ENCODE measurements around the gene MDC1. TPM values are rescaled to one million over a fixed set of nuclear protein-coding genes. Genes with fewer than 3 reads are reported as not detected.
A peak's percentile ranks its signal among the peaks of the same experiment; 100 is the strongest.

The MDC1 gene
- total RNA-seq, 1 donor from 2014 or later, result 14.5 TPM

DNA sequence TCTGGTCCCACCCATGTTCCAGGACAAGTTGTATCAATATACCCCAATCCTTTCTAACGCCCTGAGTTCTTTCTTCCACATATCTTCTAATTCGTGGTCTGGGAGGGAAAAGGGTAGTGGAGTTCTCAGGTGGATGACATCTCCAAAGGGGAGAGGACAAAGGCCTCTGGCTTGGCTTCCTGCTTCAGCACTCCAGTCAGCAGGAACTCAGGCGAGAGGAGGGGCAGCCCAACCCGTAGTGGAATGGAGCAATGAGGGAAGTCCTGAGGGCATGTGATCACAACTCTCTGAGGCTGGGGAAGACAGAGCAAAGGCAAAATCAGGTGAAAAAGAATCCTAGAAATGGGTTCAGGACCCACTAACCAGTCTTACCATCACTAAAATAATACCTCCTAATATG lies 16.7 kb downstream of the MDC1 start:
- no peak for DNase-seq

DNA sequence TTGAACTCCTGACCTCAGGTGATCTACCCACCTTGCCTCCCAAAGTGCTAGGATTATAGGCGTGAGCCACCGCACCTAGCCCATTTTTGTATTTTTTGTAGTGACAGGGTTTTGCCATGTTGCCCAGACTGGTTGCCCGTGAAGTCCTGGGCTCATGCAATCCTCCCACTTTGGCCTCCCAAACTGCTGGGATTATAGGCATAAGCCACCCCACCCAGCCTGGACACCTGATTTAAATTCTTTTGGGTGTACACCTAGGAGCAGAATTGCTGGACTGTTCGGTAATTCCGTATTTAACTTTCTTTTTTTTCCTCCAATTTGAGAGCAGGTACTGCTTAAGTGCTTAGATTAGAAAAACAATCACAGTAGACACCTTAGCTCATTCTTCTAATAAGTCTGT lies 20.6 kb downstream of the MDC1 start:
- DNase-seq, result no peak

DNA sequence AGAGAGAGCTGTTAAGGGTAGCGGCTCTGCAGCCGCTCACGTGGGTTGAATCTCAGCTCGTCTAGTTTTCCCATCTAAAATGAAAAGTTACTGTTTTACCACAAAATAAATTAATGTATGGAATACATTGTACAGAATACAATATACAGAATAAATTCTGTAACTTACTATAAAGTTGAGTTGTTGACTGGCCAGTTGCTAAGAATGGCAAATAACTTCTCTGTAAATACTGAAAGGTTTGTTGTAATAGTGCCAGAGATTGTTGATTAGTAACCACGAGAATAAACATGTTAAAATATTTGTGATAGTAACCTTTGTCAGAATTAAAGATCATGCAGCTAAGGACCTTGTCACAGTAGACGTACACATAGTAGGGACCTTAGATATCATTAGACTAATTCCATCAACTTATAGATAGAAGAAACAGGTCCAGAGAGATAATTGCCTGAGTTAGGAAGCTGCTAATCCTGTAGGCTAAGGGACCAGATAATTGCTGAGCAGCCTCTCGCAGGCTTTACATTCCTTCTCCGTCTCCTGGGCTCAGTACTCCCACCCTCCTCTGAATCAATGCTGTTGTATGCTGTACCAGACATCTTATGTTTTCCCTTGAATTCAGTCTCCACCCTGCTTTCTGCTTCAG lies 25.8 kb downstream of the MDC1 start:
- DNase-seq, result no peak

DNA sequence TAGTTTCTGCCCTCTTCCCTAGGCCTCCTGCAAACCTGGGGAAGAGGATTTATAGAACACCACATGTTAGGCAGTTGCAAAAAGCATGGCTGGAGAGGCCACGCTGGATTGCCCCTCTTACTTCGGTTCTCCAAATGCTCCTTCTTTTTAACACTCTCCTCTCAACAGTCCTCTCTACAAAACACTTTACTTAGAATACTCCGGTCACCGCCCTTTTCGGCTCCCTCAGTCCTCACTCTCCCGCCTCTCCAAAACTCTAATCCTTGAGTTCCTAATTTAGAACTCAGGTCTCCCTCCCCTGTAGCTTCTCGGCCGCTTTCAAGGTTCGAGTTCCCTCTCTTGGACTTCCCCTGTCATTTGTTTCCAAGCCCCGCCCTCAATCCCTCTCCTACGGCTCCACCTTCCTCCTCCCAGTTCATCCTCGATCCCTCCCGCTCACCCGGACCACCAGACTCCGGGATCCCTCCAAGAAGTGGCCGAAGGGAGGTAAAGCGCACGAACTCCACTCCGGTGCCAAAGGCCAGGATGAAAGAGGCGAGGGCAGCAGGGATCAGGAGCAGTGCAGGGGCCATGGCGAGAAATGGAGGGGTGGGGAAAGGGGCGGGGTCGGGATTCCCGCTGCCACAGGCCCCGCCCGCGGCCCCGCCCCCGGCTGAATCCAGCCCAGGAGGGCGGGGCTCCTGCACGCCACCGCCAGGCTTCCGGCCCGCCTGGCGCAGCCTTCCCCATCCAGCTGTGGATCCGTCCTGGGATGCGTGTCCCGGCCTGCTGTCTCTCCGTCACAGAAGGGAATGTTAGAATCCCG lies 26.5 kb downstream of the MDC1 start, which contains the start of gene NRM:
Gene NRM (minus strand): TSS at position 582 of the 805 bp plus-strand sequence. CDS start 10 bp downstream, at position 572.
- peak; percentile 96 for DNase-seq

DNA sequence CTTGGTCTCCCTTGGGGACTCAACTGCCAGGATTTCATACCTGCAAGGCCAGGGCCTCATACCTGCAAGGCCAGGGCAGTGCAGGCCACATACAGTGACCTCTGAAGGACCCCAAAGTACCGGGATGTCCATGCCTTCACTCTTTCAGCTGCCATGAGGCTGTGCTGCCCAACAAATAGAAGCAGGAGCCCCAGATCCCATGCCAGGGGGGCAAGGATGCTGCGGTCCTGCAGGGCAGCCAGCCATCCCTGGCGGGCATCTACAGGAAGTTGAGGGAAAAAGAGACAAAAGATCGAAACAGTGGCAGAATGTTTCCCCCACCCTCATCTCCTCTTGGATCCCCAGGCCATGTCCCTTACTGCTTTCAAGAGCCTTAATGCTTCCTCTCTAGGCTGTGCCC lies 27.1 kb downstream of the MDC1 start:
- DNase-seq, result no peak

DNA sequence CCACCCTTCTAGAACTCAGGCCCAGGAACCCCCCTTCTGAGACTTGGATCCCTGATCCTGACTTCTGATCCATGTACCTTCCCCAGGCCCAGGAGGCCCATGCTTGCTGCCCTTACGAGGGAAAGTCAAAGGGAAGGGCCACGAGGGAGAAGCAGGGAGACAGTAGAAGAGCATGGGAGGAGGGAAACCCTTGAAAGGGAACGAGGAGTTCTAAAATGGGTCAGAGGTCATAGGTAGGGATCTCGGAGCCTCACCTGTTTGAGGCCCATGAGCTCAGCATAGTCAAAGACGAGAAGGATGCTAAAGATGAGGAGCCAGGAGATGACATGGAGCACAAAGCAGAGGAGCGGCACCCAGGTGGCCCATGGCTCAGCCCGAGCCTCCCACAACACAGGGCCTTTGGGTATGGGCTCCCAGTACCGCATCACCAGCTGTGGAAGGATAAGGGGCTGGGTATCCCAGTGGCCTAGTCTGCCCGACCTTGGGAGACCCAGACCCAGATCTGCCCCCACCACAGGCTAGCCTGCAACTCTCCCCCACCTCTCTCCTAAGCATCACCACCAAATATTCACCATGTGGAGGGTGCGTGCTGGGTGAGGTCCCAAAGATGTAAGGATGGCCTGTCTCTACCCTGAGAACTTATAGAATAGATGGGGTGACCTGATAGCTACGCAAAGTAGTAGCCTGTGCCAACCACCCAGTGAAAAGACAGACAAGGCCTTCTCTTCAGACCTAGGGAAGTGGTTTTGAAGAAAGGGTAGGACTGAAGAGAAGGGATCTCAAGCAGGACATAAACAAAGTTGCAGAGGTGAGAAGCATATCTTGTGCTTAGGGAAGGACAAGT lies 27.8 kb downstream of the MDC1 start:
- DNase-seq, result no peak

DNA sequence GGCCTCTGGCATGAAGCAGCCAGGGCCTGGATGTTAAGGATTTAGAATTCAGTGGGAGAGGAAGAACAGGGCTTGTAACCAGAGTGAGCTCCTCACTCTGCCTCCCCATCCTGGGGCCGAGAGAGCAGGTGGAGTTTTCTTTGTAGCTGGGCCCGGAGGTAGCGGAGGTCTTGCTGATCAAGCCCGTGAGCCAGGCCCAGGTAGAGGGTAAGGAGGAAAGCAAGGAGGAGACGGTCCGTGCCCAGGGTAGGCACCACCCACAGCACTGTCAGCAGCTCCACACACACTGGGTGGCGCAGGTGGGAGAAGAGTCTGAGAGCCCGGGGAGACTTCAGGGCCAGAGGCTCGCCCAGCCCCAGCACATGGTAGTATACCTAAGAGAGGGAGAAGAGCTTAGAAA lies 28.5 kb downstream of the MDC1 start:
- no peak for DNase-seq

DNA sequence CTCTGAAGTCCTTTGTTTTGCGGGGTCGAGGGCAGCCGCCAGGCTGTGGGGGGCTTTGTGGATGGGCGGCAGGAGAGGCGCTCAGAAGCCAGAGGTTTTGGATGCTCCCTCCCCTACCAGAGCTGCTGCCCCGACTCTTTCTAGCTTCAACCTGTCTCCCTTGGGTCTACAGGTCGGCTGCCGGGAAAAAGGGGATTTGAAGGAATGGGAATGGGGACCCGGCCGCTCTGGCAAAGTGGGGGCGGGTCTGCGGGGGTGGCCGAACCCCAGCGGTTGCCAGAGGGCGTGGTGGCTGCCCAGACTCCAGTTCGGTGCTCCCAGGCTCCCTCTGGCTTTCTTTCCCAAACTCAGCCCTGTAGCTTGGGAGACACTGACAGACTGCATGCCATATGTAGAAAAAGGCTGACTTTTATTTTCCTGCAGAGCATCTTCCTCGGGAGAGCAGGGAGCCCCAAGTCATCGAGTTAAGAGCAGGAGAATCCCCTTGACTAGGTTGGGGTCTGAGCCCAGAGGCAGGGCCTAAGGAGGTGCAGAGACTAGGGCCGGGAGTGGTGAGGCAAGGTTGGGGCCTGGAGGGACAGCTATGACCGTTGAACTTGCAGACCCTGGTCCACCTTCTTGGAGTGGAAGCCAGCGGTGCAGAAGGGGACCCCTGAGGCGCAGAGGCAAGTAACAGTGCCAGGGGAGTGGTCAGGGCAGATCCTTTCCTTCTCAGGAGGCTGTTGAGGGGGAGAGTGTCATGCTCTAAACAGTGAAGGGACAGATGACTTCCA lies 29.2 kb downstream of the MDC1 start:
- DNase-seq, result peak; percentile 75

DNA sequence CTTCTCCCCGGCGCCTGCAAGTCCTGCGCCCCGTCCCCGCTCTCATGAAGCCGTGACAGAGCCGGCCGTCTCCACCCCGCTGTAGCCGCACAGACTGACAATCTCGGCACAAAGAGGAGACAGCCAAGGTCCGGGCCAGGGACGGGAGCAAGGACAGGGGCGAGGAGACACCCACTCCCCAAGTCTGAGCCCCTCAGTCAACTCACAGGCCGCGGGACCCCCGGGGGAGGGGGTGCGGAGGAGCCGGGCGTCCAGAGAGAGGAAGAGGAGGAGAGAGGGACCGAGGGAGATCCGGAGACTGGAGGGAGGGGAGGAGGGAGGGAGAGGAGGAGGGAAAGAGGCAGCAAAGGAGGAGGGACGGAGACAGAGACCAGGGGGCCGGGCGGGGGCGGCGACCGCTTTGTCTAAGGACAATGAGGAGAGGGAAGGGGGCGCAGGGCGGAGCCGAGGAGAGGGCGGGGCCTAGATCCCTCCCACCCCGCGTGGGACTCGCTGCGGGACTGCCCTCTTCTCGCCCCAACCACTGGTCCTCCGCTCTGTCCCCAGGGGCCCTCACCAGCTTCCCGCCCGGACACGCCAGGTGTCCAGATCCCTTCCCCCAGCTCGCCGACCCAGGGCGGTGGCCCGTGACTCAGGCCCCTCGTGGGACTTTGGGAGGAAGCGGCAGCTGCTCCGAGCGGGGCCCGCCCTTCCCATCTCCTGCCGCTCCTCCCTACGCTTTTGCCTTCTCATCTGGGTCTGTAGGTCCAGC lies 30.0 kb downstream of the MDC1 start:
- peak; percentile 97 for DNase-seq

DNA sequence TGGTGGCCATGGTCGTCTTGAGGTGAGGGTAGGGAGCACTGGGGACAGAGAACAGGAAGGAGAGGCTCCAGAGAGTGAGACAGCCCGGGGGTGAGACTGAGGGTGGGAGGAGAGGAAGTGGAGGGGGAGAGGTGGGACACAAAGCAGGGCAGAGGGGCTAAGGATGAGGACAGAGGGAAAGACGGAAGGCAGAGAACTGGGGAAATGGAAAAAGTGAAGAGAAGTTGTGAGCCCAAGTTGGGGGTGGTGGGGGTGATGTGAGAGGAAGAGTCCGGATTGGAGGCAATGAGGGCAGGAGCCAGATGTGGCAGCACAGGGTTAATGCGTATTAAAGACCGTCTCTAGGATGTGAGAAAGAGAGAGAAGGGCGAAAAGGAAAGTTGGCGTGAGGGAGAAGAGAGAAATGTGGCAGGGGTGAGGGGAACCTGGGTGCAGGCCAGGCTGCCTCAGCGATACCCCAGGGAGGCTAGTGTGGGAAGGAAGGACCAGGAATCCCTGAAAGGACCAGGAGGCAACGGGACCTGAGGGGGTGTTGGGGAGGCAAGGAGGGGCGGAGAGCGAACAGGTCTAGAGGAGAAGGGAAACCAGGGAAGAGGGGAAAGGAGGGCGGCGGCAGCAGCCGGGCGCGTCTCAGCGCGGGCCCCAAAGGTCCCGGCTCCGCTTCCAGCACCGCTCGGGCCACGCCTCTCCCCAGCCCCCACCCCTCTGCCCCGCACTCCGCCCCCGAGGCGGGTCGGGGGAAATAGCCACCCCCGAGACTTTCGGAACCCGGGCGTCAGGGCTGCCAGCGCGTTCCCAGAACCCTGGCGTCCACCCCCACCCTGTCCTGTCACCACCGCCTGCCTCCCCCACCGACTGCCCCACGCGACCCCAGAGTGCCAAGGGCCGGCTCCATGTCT lies 30.8 kb downstream of the MDC1 start, which contains the start of gene PPP1R18:
Gene PPP1R18 (minus strand): TSS at position 637 of the 899 bp plus-strand sequence. CDS start 627 bp downstream, at position 10.
- DNase-seq, result peak; percentile 83

DNA sequence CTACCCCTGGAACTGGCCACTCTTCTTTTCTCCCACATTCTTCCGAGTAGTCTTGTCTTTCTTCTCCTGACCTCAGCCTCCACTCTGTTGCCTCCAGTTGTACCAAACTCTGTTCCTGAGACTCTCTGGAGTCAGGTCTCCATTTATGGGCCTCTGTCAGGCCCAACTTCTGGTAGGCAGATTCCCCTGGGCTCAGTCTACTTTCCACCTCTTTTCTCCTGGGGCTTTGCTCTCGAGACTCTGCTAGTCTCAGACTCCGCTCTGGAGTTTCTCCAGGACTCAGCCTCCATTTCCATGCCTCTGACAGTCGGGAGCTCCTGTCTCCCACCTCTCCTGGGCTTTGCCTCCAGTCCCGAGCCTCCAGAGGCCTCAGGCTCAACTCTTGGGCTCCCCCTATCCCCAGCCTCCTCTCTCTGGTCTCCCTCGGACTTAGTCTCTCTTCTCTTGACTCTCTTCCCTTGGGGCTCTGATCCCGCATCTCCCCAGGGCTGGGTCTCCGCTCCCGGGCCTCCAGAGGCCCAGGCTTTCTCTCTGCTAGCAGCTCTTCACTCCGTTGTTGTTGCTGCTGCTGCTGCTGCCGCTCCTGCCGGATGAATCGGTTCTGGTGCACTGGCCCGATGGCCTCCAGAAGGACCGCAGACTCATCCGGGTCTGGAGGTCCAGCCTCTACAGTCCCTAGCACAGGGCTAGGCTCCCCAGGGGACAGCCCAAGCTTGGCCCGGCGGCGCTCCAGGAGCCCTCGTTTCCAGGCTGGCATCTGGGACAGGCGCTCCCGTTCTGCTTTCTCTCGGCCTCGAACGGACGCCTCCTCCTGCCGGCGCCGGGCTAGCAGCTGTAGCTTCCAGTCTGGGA lies 31.7 kb downstream of the MDC1 start:
- no peak for DNase-seq

DNA sequence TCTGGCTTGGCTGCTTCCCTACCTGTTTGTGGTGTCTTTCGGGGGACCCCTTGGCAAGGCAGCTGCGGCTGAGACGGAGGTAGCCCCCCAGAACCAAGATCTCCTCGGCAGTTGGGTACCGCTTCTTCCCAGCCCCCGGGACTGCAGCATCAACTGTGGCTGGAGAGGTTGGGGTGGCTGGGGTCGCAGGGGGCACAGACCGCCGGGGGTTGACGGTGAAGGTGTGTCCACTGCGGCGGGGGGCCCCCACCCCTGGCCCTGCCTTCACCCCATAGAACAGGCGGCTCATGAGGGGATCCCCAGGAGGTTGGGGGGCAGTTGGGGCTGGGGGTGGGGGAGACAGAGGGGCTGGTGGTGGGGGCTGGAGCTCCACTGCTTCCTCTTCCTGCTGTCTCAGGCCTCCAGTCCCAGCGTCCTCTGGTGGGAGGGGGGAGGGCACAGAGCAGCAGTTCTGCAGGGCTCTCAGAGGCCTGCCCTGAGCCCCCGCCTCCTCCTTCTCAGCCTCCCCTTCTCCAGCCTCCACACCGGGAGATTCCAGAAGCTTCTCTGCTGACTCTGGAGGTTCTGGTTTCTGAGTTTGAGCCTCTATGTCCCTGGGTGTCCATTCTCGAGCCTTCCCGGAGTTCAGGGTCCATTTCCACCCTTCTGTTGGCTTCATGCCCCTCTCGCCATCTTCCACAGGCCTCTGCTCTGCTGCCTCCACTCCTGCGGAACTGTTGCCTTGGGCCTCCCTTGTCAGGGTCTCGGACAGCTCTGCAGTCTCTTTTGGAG lies 32.5 kb downstream of the MDC1 start:
- no peak for DNase-seq

DNA sequence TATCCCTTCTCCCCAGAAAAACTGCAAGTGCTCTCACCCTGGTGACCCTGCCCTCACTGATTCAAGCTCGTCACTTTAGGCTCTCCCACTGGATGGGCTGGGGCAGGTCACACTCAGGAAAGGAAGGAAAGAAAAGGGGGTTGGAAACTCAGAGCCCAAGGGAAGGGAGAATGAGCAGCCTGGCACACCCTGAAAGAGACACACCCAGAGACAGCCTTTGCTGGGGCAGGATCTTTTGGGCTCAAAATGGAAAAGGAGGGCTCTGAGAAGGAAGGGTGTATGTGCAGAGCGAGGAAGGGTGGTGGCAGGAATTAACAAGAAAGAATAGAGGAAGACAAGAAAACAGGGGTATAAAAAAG lies 33.1 kb downstream of the MDC1 start:
- DNase-seq, result no peak

DNA sequence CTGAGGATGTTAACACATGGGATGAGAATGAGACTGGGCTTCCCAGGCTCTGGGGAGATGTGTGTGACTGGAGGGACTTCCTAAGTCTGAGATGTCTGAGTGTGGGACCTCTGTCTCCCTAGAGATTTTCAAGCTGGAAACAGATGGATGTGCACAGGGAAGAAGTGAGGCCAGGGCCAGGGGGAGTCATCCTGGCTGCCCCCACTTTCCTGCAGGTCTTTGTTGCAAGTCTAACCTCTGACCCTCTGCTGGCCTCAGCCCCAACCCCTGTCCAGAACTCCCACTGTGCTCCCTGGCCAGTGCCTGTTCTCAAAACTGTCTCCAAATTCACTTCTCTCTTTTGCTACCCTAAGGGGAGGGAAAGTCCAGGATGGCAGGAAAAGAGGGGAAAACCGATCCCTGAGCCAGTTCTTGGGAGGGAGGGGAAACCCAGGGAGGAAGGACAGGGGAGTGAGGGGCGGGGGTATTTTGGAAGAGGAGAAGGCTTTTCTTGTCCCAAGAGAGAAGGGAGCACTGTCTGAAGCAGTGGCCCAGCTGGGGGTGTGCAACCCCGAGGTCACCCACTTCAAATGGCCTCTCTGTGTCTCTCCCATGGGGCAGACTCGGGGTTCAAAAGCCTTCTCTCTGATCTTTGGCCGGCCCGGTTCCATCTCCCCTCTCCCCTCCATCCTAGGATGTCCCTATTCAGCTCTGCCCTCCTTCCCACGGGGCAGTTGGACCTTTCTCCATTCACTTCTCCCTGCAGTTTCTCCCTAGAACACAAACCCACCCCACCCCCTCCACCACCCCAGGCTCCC lies 33.7 kb downstream of the MDC1 start:
- peak; percentile 26 for DNase-seq

DNA sequence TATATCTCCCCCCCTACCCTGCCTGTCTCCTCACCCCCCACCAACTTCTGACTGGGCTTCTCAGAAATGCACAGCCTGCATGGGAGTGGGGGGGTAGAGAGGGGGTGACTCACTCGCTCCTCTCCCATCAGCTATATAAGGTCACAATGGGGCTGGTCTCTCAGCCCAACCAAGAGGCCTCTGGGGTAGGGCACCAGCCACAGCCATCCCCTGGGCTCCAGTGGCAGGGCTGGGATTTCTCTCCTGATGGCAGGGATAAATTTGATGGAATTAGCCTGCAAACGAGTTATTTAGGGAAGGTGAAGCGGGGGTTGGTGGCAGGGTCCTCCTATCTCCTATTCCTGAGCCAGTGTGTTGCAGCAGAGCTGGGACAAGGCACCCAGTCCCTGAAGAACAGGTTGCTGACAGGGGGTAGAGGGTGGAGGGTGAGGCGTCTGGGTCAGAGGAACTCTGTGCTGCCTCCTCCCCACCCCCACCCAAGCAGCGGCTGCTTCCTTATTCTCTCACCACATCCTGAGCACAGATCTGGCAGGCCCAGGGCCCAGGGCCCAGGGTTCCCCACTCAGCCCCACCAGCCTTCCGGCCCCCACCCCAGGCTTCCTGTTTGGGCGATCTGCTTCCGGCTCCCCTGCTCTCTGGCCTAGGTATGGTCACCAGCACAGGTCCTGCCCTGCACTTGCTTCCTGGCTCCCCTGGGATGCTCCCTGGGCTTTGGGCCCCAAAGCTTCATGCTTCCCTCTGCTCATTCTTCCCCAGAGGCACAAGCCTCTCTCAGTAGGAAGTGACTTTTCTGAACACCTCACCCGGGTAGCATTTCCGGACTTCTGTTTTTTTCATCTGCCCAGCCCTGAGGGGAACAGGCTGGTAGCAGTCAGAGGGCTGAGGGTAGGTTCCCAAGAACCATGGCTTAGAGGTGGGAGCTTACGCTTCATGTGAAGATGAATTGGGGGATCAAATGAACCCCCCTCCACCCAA lies 34.7 kb downstream of the MDC1 start:
- peak; percentile 50 for DNase-seq

DNA sequence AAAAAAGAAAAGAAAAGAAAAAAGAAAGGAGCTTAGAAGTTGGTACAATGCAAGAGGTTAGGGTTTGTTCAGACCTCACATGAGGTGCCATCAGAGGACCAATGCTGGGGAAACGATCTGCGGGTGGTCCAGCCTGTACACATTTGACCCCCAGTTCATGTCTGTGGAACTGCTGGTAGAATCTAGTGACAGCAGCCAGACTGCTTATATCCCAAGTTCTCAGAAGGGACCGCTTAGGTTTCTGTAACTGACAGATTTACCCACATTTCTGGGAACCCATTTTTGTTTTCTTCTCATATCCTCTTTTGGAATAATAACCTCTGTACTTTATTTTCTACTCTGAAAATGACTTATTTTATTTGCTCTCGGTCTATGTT lies 35.3 kb downstream of the MDC1 start:
- no peak for DNase-seq

All from tongue (tissue), 2 donors.